H1 (cell line): Measurements from ENCODE around the gene ZIM2. TPM values are rescaled to one million over a fixed set of nuclear protein-coding genes. Genes with fewer than 3 reads are reported as not detected.

ENCODE experiments used
- polyA plus RNA-seq, 7 experiments: library from polyadenylated mRNA; depleted of rRNA in 3 of 7; stranded (reverse) in 5 of 7; unstranded in 2 of 7; fragments of >200 nt in 5 of 7; fragments of 200-250 nt in 2 of 7; gene quantifications; 1 replicate in 5 of 7; 2 replicates in 1 of 7; 4 replicates in 1 of 7; pipeline versions ENCODE4 v1.2.1 to v1.2.3, GENCODE V29; 2011 to 2013; ENCODE audit warnings: missing spikeins in 2 of 7, mixed read lengths in 2 of 7
- total RNA-seq: library from RNA; stranded (reverse); fragmentation: NEBNext Ultra II Directional; extraction: Animal tissue kit (Norgen Biotek cat#: 25700); gene quantifications from 2 replicates; pipeline ENCODE4 v1.2.1, GENCODE V29; 2021
- TF ChIP-seq, protein P1 (sequence below): IDR thresholded peaks from 2 replicates; pipeline ENCODE4 v1.6.1; 2012; ENCODE audit warnings: inconsistent platforms

ZIM2 gene
- total and polyA plus RNA-seq, 2 of the 8 experiments (the other 6 are each of a cell fraction or from before 2014, with no cell fraction given), result not detected

DNA sequence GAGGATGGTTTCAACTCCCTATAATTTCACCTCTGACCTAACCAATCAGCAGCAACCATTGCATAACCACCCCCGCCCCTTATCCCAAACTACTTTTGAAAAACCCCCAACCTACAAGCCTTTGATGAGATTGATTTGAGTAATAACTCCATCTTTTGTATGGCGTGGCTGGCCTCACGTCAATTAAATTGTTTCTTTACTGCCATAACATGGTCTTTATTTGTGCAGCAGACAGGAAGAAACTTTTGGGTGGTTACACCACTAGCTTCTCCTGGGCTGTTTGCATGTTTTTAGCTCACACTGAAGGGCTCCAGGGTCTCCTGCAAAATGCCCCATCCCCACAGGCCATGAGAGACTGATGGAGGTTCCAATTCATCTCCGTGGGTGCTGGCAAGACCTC lies 34.0 kb upstream of the ZIM2 start (continued):
- TF ChIP-seq, protein P1, sequence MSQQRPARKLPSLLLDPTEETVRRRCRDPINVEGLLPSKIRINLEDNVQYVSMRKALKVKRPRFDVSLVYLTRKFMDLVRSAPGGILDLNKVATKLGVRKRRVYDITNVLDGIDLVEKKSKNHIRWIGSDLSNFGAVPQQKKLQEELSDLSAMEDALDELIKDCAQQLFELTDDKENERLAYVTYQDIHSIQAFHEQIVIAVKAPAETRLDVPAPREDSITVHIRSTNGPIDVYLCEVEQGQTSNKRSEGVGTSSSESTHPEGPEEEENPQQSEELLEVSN, result no peak
